G401 (cell line): Measurements from ENCODE around the gene ENKD1. TPM values are rescaled to one million over a fixed set of nuclear protein-coding genes. Genes with fewer than 3 reads are reported as not detected.
A peak's percentile ranks its signal among the peaks of the same experiment; 100 is the strongest.

Experiments
- DNase-seq: peaks from one replicate; pipeline ENCODE4 v3.0.0-alpha.2; 2015; ENCODE audit warnings: low spot score
- in situ Hi-C: cut with HindIII; loops from 2 replicates; pipeline ENCODE4 v1.10.0; 2016; ENCODE audit warnings: low sequenced_read_pairs, mixed read lengths
- total RNA-seq: library from RNA; depleted of rRNA; stranded (reverse); fragments of >200 nt; shearing (Covaris generic); gene quantifications from 2 replicates; pipeline ENCODE4 v1.2.3, GENCODE V29; 2014

ENKD1 gene
- total RNA-seq, 1 experiment from 2014 or later = 2.1 TPM

GRCh38 chr16:67683767-67684166, 17.2 kb upstream of the ENKD1 start:
- DNase-seq = no peak
- in situ Hi-C loops = loop anchor here (5.0 to 25.0 kb wide), 2 partner anchors 34 to 204 kb away; partner anchors contain the start of genes GFOD2, NRN1L and PSKH1

- no peak for DNase-seq
- in situ Hi-C loops = loop anchor here (5.0 to 25.0 kb wide), 2 partner anchors 37 to 207 kb away; partner anchors contain the start of genes GFOD2, NRN1L and PSKH1
Observed at GRCh38 chr16:67679935-67680897, 13.7 kb upstream of the ENKD1 start.

- DNase-seq = no peak
- in situ Hi-C loops = loop anchor here (25.0 kb wide), 1 partner anchor 209 kb away; the partner anchor contains the start of genes NRN1L and PSKH1
Observed at GRCh38 chr16:67678354-67679023, 11.9 kb upstream of the ENKD1 start.

GRCh38 chr16:67677712-67678111, 11.2 kb upstream of the ENKD1 start:
- DNase-seq = no peak
- in situ Hi-C loops = loop anchor here (25.0 kb wide), 1 partner anchor 210 kb away; the partner anchor contains the start of genes NRN1L and PSKH1

GRCh38 chr16:67676939-67677338, 10.4 kb upstream of the ENKD1 start:
- no peak for DNase-seq
- in situ Hi-C loops = loop anchor here (25.0 kb wide), 1 partner anchor 210 kb away; the partner anchor contains the start of genes NRN1L and PSKH1

GRCh38 chr16:67676516-67676915, 10.0 kb upstream of the ENKD1 start:
- no peak for DNase-seq
- in situ Hi-C loops = loop anchor here (25.0 kb wide), 1 partner anchor 211 kb away; the partner anchor contains the start of genes NRN1L and PSKH1

- DNase-seq = no peak
- in situ Hi-C loops = loop anchor here (25.0 kb wide), 1 partner anchor 211 kb away; the partner anchor contains the start of genes NRN1L and PSKH1
Observed at GRCh38 chr16:67675999-67676398, 9.4 kb upstream of the ENKD1 start.

- no peak for DNase-seq
- in situ Hi-C loops = loop anchor here (25.0 kb wide), 1 partner anchor 212 kb away; the partner anchor contains the start of genes NRN1L and PSKH1
Observed at GRCh38 chr16:67675579-67675935, 9.0 kb upstream of the ENKD1 start.

- in situ Hi-C loops = loop anchor here (25.0 kb wide), 1 partner anchor 212 kb away; the partner anchor contains the start of genes NRN1L and PSKH1
- DNase-seq = peak; percentile 56
Observed at GRCh38 chr16:67674851-67675578, 8.5 kb upstream of the ENKD1 start.

GRCh38 chr16:67673712-67674580, 7.4 kb upstream of the ENKD1 start:
- in situ Hi-C loops = no loop called here
- DNase-seq = peak; percentile 82

- DNase-seq = no peak
- in situ Hi-C loops = no loop called here
Observed at GRCh38 chr16:67672739-67673662, 6.5 kb upstream of the ENKD1 start.

GRCh38 chr16:67672306-67672705, 5.8 kb upstream of the ENKD1 start:
- peak; percentile 98 for DNase-seq
- in situ Hi-C loops = no loop called here

GRCh38 chr16:67669499-67670101, 3.0 kb upstream of the ENKD1 start:
- in situ Hi-C loops = no loop called here
- no peak for DNase-seq

- no peak for DNase-seq
- in situ Hi-C loops = no loop called here
Observed at GRCh38 chr16:67668495-67669157, 2.1 kb upstream of the ENKD1 start.

GRCh38 chr16:67667817-67668494, 1.4 kb upstream of the ENKD1 start:
- peak; percentile 86 for DNase-seq
- in situ Hi-C loops = no loop called here

GRCh38 chr16:67667453-67667816, 885 bp upstream of the ENKD1 start:
- in situ Hi-C loops = no loop called here
- no peak for DNase-seq
